SK-N-SH (cell line): ENCODE data around the gene PHKA2. TPM values are rescaled to one million over a fixed set of nuclear protein-coding genes. Genes with fewer than 3 reads are reported as not detected.

Experiments
- CTCF ChIA-PET: fragments of 300-600, 350-600 bp; formaldehyde crosslinking; extraction: SDS; loops from one replicate; lab custom pipeline; 2021; lab: Yijun Ruan, JAX
- POLR2A ChIA-PET: fragments of 350-600 bp; sonication (Branson Sonifier 250); formaldehyde crosslinking; extraction: SDS; loops from one replicate; lab custom pipeline; 2020; ENCODE audit warnings: antibody characterized with exemption, inconsistent platforms; lab: Yijun Ruan, JAX
- DNase-seq: peaks from one replicate; pipeline ENCODE4 v3.0.0; 2012
- H2AFZ ChIP-seq: fragments of 200-600 bp; sonication (generic); 2 replicates; pipeline ENCODE4 v1.8.1; 2016; ENCODE audit warnings: antibody characterized with exemption, mild to moderate bottlenecking, low read depth
- H3F3A ChIP-seq: fragments of 200-600 bp; sonication (generic); replicated peaks from 2 replicates; pipeline ENCODE3; 2016; ENCODE audit warnings: antibody characterized with exemption, mild to moderate bottlenecking; ENCODE audit not compliant: insufficient read depth
- H3K27ac ChIP-seq, 2 experiments: fragments of 200-500 bp in 1 of 2; fragments of 200-600 bp in 1 of 2; sonication (Bioruptor generic) in 1 of 2; sonication (generic), shearing (Covaris generic) in 1 of 2; 2 replicates each; pipeline versions ENCODE4 v1.5.1 to v1.6.1; 2014 to 2016; ENCODE audit warnings: low read depth in 2 of 2, inconsistent platforms in 1 of 2, low read length in 1 of 2, mild to moderate bottlenecking in 1 of 2, mixed read lengths in 1 of 2
- H3K27me3 ChIP-seq: fragments of 200-600 bp; sonication (generic), shearing (Covaris generic); 2 replicates; pipeline ENCODE4 v1.6.1; 2016; ENCODE audit warnings: mixed run types; ENCODE audit not compliant: insufficient read depth
- H3K36me3 ChIP-seq, 2 experiments: fragments of 200-500 bp in 1 of 2; fragments of 200-600 bp in 1 of 2; sonication (Bioruptor generic) in 1 of 2; sonication (generic) in 1 of 2; replicated peaks in 1 of 2; 2 replicates each; pipeline versions ENCODE3 to v1.5.1; 2014 to 2016; ENCODE audit warnings: low read length in 1 of 2, mild to moderate bottlenecking in 1 of 2; ENCODE audit not compliant: insufficient read depth in 2 of 2, control insufficient read depth in 1 of 2
- H3K4me1 ChIP-seq, 2 experiments: fragments of 200-500 bp in 1 of 2; fragments of 200-600 bp in 1 of 2; sonication (Bioruptor generic) in 1 of 2; sonication (generic), shearing (Covaris generic) in 1 of 2; 2 replicates each; pipeline versions ENCODE4 v1.5.1 to v1.6.1; 2014 to 2016; ENCODE audit warnings: low read depth in 1 of 2, low read length in 1 of 2, mixed run types in 1 of 2; ENCODE audit not compliant: insufficient read depth in 2 of 2, control insufficient read depth in 1 of 2
- H3K4me2 ChIP-seq: fragments of 200-600 bp; sonication (generic), shearing (Covaris generic); 2 replicates; pipeline ENCODE4 v1.6.1; 2017; ENCODE audit warnings: mixed run types
- H3K4me3 ChIP-seq, 2 experiments: fragments of 200-500 bp in 1 of 2; fragments of 200-600 bp in 1 of 2; sonication (Bioruptor generic) in 1 of 2; sonication (generic), shearing (Covaris generic) in 1 of 2; 2 replicates each; pipeline versions ENCODE4 v1.5.1 to v1.8.1; 2014 to 2016; ENCODE audit warnings: low read depth in 2 of 2, inconsistent platforms in 1 of 2, low read length in 1 of 2, mild to moderate bottlenecking in 1 of 2, mixed read lengths in 1 of 2, moderate library complexity in 1 of 2
- H3K79me2 ChIP-seq: fragments of 200-600 bp; sonication (generic); 2 replicates; pipeline ENCODE4 v1.8.1; 2017; ENCODE audit warnings: mild to moderate bottlenecking; ENCODE audit not compliant: insufficient read depth
- H3K9ac ChIP-seq: fragments of 200-600 bp; sonication (generic); 2 replicates; pipeline ENCODE4 v1.6.1; 2017; ENCODE audit warnings: mixed run types
- H3K9me2 ChIP-seq: fragments of 200-600 bp; sonication (generic); 2 replicates; pipeline ENCODE4 v1.6.1; 2017; ENCODE audit warnings: mixed run types
- H3K9me3 ChIP-seq: fragments of 200-600 bp; sonication (generic); 2 replicates; pipeline ENCODE4 v1.6.1; 2017; ENCODE audit warnings: mixed run types, mild to moderate bottlenecking, moderate library complexity
- H4K20me1 ChIP-seq: fragments of 200-600 bp; sonication (generic); 2 replicates; pipeline ENCODE4 v1.6.1; 2017; ENCODE audit warnings: mild to moderate bottlenecking, mixed run types; ENCODE audit not compliant: insufficient read depth
- CTCF ChIP-seq: fragments of 200-600 bp; sonication (generic); IDR thresholded peaks from 2 replicates; pipeline ENCODE4 v1.6.1; 2017; ENCODE audit warnings: antibody characterized with exemption, mild to moderate bottlenecking, moderate library complexity
- ELF1 ChIP-seq: IDR thresholded peaks from 2 replicates; pipeline ENCODE4 v1.4.0; 2012
- FOSL2 ChIP-seq: IDR thresholded peaks from 2 replicates; pipeline ENCODE4 v1.4.0; 2012; ENCODE audit warnings: low read depth, mild to moderate bottlenecking, moderate library complexity, borderline replicate concordance
- GABPA ChIP-seq: IDR thresholded peaks from 2 replicates; pipeline ENCODE4 v1.4.0; 2012; ENCODE audit warnings: low read depth, mild to moderate bottlenecking
- JUND ChIP-seq: IDR thresholded peaks from 2 replicates; pipeline ENCODE4 v1.4.0; 2012
- MXI1 ChIP-seq: IDR thresholded peaks from 2 replicates; pipeline ENCODE4 v1.6.1; 2012; ENCODE audit warnings: mild to moderate bottlenecking, low read depth, low read length, improper control_type of control experiment
- NFIC ChIP-seq: IDR thresholded peaks from 2 replicates; pipeline ENCODE4 v1.4.0; 2012; ENCODE audit warnings: borderline replicate concordance
- NRF1 ChIP-seq: IDR thresholded peaks from 2 replicates; pipeline ENCODE4 v1.6.1; 2012; ENCODE audit warnings: low read depth, mild to moderate bottlenecking, low read length
- PBX3 ChIP-seq: IDR thresholded peaks from 2 replicates; pipeline ENCODE4; 2012
- POLR2AphosphoS5 ChIP-seq: IDR thresholded peaks from 2 replicates; pipeline ENCODE4 v1.6.1; 2012; ENCODE audit warnings: low read depth, low read length
- RAD21 ChIP-seq: IDR thresholded peaks from 2 replicates; pipeline ENCODE4 v1.6.1; 2012; ENCODE audit warnings: mild to moderate bottlenecking, low read length
- RCOR1 ChIP-seq: fragments of 150-350 bp; IDR thresholded peaks from 2 replicates; pipeline ENCODE4 v1.6.1; 2017; ENCODE audit warnings: antibody characterized with exemption, low read length
- RFX5 ChIP-seq: IDR thresholded peaks from 2 replicates; pipeline ENCODE4 v1.6.1; 2012; ENCODE audit warnings: mild to moderate bottlenecking, improper control_type of control experiment, low read length
- RXRA ChIP-seq: IDR thresholded peaks from 2 replicates; pipeline ENCODE4 v1.4.0; 2012; ENCODE audit warnings: low read depth, mild to moderate bottlenecking, borderline replicate concordance
- SIN3A ChIP-seq: IDR thresholded peaks from 2 replicates; pipeline ENCODE4 v1.6.1; 2012; ENCODE audit warnings: low read depth, mild to moderate bottlenecking, low read length, moderate library complexity, borderline replicate concordance
- SMC3 ChIP-seq: IDR thresholded peaks from 2 replicates; pipeline ENCODE4 v1.6.1; 2012; ENCODE audit warnings: low read depth, low read length, improper control_type of control experiment
- TAF1 ChIP-seq: IDR thresholded peaks from 2 replicates; pipeline ENCODE4 v1.6.1; 2012; ENCODE audit warnings: low read depth, mild to moderate bottlenecking, low read length, moderate library complexity, borderline replicate concordance
- TCF12 ChIP-seq: IDR thresholded peaks from 2 replicates; pipeline ENCODE4 v1.4.0; 2012
- TEAD4 ChIP-seq: IDR thresholded peaks from 2 replicates; pipeline ENCODE4 v1.4.0; 2012; ENCODE audit warnings: mild to moderate bottlenecking, borderline replicate concordance; ENCODE audit not compliant: insufficient read depth
- USF2 ChIP-seq: fragments of 150-350 bp; IDR thresholded peaks from 2 replicates; pipeline ENCODE4 v1.6.1; 2017; ENCODE audit warnings: antibody characterized with exemption, low read length, low read depth, borderline replicate concordance
- WGBS: methylation state at CpG from one replicate; pipeline ENCODE4 v1.1.6; 2017; ENCODE audit warnings: low lambda C conversion rate; 5-methylcytosine and 5-hydroxymethylcytosine counted together
- polyA plus RNA-seq, 3 experiments: library from polyadenylated mRNA; depleted of rRNA; stranded (reverse); fragments of >200 nt; gene quantifications; 2 replicates each; pipeline ENCODE4 v1.2.3, GENCODE V29; 2012
- TF ChIP-seq, protein P1 (sequence below): IDR thresholded peaks from 2 replicates; pipeline ENCODE4 v1.4.0; 2012; ENCODE audit warnings: low read depth, borderline replicate concordance
- TF ChIP-seq, protein P2 (sequence below): IDR thresholded peaks from 2 replicates; pipeline ENCODE4 v1.4.0; 2012; ENCODE audit warnings: low read depth, borderline replicate concordance
- TF ChIP-seq, protein P3 (sequence below): fragments of 150-350 bp; IDR thresholded peaks from 2 replicates; pipeline ENCODE4 v1.6.1; 2016; ENCODE audit warnings: mild to moderate bottlenecking, low read depth, low read length

Gene PHKA2
- polyA plus RNA-seq, 1 of the 3 experiments (the other 2 are of a cell fraction), result 20.5 TPM

GRCh38 chrX:18946611-18947010 is 37.3 kb downstream of the PHKA2 start:
- Histone ChIP-seq H3K4me3 (no peak overlapping the region), H3K9me2 (no peaks in the 10 kb centered on the region), H3K36me3 (peaks cover 5 to 6% of the 10 kb centered on the region in 2 experiments), H3K27ac (no peak overlapping the region), H3K9ac (no peak overlapping the region), H2AFZ (no peak overlapping the region), H3K4me1 (no peaks in the 10 kb centered on the region), H3K79me2 (no peaks in the 10 kb centered on the region), H3K27me3 (no peaks in the 10 kb centered on the region; the same call in 1 of the 2 replicates), H4K20me1 (no peaks in the 10 kb centered on the region), H3K9me3 (no peaks in the 10 kb centered on the region), H3K4me2 (no peak overlapping the region), H3F3A (no peaks in the 10 kb centered on the region)
- DNase-seq, result no peak
- POLR2A ChIA-PET, result no interaction called here
- WGBS, result 31% methylated on average over 2 of the region's 4 CpGs
- no peak for TF ChIP-seq CTCF
- TF ChIP-seq TCF12, result no peak
- TF ChIP-seq FOSL2, result no peak
- no peak for TF ChIP-seq TAF1
- no peak for TF ChIP-seq RCOR1
- TF ChIP-seq ELF1, result no peak
- TF ChIP-seq PBX3, result no peak
- CTCF ChIA-PET, result no interaction called here

- ChIA-PET POLR2A (no interaction called here), CTCF (no interaction called here)
- Histone ChIP-seq H3K79me2 (no peaks in the 10 kb centered on the region), H3K36me3 (peaks cover 5 to 9% of the 10 kb centered on the region in 2 experiments), H3F3A (no peaks in the 10 kb centered on the region), H4K20me1 (no peaks in the 10 kb centered on the region), H3K9me2 (no peaks in the 10 kb centered on the region), H3K27me3 (no peaks in the 10 kb centered on the region; the same call in 1 of the 2 replicates), H3K27ac (no peak overlapping the region), H2AFZ (no peak overlapping the region), H3K9me3 (no peaks in the 10 kb centered on the region), H3K9ac (no peak overlapping the region), H3K4me1 (no peaks in the 10 kb centered on the region), H3K4me2 (no peak overlapping the region), H3K4me3 (no peak overlapping the region)
- WGBS, result 57% methylated on average over 6 of the region's 6 CpGs
- no peak for DNase-seq
- TF ChIP-seq RXRA (no peak), TCF12 (no peak), USF2 (no peak), GABPA (no peak), NRF1 (no peak), MXI1 (no peak), RFX5 (no peak), SIN3A (no peak), POLR2AphosphoS5 (no peak), NFIC (no peak), JUND (no peak), TAF1 (no peak), RAD21 (no peak), SMC3 (no peak), TEAD4 (no peak), RCOR1 (no peak)
- TF ChIP-seq, protein P1, sequence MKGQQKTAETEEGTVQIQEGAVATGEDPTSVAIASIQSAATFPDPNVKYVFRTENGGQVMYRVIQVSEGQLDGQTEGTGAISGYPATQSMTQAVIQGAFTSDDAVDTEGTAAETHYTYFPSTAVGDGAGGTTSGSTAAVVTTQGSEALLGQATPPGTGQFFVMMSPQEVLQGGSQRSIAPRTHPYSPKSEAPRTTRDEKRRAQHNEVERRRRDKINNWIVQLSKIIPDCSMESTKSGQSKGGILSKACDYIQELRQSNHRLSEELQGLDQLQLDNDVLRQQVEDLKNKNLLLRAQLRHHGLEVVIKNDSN, result no peak
- TF ChIP-seq, protein P2, sequence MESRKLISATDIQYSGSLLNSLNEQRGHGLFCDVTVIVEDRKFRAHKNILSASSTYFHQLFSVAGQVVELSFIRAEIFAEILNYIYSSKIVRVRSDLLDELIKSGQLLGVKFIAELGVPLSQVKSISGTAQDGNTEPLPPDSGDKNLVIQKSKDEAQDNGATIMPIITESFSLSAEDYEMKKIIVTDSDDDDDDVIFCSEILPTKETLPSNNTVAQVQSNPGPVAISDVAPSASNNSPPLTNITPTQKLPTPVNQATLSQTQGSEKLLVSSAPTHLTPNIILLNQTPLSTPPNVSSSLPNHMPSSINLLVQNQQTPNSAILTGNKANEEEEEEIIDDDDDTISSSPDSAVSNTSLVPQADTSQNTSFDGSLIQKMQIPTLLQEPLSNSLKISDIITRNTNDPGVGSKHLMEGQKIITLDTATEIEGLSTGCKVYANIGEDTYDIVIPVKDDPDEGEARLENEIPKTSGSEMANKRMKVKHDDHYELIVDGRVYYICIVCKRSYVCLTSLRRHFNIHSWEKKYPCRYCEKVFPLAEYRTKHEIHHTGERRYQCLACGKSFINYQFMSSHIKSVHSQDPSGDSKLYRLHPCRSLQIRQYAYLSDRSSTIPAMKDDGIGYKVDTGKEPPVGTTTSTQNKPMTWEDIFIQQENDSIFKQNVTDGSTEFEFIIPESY, result no peak
- TF ChIP-seq, protein P3, sequence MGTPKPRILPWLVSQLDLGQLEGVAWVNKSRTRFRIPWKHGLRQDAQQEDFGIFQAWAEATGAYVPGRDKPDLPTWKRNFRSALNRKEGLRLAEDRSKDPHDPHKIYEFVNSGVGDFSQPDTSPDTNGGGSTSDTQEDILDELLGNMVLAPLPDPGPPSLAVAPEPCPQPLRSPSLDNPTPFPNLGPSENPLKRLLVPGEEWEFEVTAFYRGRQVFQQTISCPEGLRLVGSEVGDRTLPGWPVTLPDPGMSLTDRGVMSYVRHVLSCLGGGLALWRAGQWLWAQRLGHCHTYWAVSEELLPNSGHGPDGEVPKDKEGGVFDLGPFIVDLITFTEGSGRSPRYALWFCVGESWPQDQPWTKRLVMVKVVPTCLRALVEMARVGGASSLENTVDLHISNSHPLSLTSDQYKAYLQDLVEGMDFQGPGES, result no peak
These were observed 37.8 kb downstream of the PHKA2 start for GRCh38 chrX:18946157-18946556.
